ENCODE results near the gene UBE2O. TPM values are rescaled to one million over a fixed set of nuclear protein-coding genes. Genes with fewer than 3 reads are reported as not detected.

The UBE2O gene
- total RNA-seq, 1 donor from 2014 or later: 12.6 TPM

DNA sequence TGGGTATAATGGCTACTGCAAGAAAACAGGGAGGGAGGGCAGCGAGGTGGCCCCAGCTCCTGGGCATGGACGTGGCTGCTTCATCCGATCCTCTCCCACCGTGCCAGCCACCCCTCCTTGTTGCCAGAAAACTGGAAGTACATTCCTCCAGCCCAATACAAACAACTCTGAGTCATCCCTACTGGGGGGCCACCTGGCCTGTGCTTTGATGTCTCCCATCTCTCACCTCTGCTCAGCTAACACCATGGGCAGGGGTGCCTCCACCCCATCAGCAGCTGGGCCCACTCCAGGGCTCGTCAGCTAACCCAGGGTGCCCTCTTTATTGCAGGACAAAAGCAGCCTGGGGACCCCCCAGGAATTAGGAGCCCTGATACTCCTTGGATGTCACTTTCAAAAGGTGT, 46.3 kb upstream of the UBE2O start:
- Histone ChIP-seq H3K27me3 (ENCODE audit: control insufficient read depth, insufficient read depth, low read length) (no peaks in the 10 kb centered on the region), H3K4me3 (ENCODE audit: low read depth, low read length) (no peak overlapping the region), H3K36me3 (ENCODE audit: control insufficient read depth, insufficient read depth, low read length) (no peaks in the 10 kb centered on the region)
- TF ChIP-seq, protein P1, sequence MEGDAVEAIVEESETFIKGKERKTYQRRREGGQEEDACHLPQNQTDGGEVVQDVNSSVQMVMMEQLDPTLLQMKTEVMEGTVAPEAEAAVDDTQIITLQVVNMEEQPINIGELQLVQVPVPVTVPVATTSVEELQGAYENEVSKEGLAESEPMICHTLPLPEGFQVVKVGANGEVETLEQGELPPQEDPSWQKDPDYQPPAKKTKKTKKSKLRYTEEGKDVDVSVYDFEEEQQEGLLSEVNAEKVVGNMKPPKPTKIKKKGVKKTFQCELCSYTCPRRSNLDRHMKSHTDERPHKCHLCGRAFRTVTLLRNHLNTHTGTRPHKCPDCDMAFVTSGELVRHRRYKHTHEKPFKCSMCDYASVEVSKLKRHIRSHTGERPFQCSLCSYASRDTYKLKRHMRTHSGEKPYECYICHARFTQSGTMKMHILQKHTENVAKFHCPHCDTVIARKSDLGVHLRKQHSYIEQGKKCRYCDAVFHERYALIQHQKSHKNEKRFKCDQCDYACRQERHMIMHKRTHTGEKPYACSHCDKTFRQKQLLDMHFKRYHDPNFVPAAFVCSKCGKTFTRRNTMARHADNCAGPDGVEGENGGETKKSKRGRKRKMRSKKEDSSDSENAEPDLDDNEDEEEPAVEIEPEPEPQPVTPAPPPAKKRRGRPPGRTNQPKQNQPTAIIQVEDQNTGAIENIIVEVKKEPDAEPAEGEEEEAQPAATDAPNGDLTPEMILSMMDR (IDR thresholded peaks at IDR 0.05; ENCODE audit: insufficient read depth, low read length, poor library complexity, severe bottlenecking): no peak
- no peak for DNase-seq (ENCODE audit: low read depth)

DNA sequence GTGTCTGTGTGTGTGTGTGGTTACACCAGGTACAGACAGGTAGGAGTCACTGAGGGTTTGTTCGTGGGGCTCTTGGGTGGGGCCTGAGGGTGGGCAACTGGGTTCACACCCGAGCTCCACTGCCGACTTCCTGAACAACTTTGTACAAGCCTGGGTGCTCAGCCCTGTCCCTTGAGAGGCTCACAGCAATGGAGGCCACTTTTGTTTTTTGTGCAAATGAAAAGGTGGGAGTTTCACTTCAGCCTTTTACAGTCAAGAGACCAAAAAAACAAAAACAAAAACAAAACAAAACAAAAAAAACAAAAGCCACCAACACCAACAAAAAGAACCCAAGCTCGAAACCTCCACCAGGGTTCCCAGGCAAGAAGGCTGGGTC, 45.9 kb upstream of the UBE2O start:
- no peaks in the 10 kb centered on the region for H3K36me3 ChIP-seq (ENCODE audit: control insufficient read depth, insufficient read depth, low read length)
- TF ChIP-seq, protein P1 (IDR thresholded peaks at IDR 0.05; ENCODE audit: insufficient read depth, low read length, poor library complexity, severe bottlenecking): no peak
- no peaks in the 10 kb centered on the region for H3K27me3 ChIP-seq (ENCODE audit: control insufficient read depth, insufficient read depth, low read length)
- no peak overlapping the region for H3K4me3 ChIP-seq (ENCODE audit: low read depth, low read length)
- DNase-seq (ENCODE audit: low read depth): no peak

DNA sequence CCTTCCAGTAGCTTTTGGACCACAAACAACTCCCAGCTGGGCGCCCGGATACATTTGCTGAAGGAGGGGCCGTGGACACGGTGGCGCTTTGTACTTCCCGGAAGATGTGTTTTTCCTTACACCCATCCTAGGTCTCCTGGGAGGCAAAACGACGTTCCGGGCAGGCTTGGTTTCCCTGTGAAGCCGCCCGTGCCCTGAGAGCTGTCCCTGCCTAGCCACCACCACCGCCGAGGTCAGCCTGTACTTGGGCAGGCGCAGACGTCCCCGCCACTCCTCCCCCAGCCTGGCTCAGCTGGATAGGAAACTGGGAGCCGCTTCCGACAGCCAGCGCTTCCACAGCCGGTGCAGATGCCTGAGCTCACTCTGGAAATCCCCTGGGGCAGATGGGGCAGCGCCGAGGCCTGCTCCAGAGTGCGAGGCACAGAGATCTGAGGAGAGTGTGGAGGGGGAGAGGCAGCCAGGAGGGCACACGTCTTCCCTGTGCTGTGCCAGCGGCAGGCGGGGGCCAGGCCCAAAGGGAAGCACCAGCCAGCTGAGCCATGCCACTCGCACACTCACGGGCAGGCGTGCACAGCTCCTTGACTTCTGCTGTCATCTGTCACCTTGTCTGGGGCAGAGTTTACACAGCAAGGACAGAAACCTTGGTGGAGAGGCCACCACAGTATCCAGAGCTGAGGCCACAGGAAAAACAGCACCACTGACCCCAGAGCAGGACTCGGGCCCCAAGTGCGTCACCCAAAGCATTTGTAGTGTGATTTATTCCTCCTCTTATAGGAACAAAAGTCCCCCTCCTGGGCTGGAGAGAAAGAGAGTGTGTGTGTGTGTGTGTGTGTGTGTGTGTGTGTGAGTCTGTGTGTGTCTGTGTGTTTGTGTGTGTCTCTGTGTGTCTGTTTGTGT, 45.3 kb upstream of the UBE2O start:
- peak; percentile 77 for DNase-seq (ENCODE audit: low read depth)
- Histone ChIP-seq H3K4me3 (ENCODE audit: low read depth, low read length) (no peak overlapping the region), H3K36me3 (ENCODE audit: control insufficient read depth, insufficient read depth, low read length) (peaks cover 1% of the 10 kb centered on the region), H3K27me3 (ENCODE audit: control insufficient read depth, insufficient read depth, low read length) (no peaks in the 10 kb centered on the region)
- TF ChIP-seq, protein P1 (IDR thresholded peaks at IDR 0.05; ENCODE audit: insufficient read depth, low read length, poor library complexity, severe bottlenecking): no peak

DNA sequence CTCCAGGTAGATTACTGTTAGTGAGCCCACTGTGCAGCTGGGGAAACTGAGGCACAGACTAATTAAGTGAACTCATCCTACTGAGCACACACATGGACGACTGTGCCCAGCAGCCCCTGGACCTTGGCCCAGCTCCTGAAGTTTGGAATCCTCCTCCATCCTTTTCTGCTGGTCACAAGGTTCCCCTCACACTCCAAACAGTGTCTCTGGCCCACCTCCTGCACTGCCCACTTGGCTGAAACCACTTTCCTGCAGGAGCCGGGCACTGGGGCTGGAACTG, 44.7 kb upstream of the UBE2O start:
- no peak overlapping the region for H3K4me3 ChIP-seq (ENCODE audit: low read depth, low read length)
- TF ChIP-seq, protein P1 (IDR thresholded peaks at IDR 0.05; ENCODE audit: insufficient read depth, low read length, poor library complexity, severe bottlenecking): no peak
- peaks cover 1% of the 10 kb centered on the region for H3K36me3 ChIP-seq (ENCODE audit: control insufficient read depth, insufficient read depth, low read length)
- no peak for DNase-seq (ENCODE audit: low read depth)
- no peaks in the 10 kb centered on the region for H3K27me3 ChIP-seq (ENCODE audit: control insufficient read depth, insufficient read depth, low read length)

DNA sequence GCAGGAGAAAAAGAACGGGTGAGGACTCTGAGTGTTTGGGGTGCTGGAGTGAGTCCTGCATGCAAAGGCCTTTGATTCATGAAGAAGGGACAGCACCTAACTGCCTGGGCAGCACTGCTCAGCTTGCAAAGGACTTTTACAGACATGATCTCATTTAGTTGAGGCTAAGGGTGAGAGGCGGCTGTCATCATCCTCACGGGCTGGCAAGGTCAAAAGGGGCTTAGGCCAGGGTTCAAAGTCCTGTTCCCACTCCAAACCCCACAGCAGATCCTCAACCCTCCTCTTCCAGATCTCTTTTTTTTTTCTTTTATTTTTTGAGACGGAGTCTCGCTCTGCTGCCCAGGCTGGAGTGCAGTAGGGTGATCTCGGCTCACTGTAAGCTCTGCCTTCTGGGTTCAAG, 43.5 kb upstream of the UBE2O start:
- Histone ChIP-seq H3K36me3 (ENCODE audit: control insufficient read depth, insufficient read depth, low read length) (peaks cover 1% of the 10 kb centered on the region), H3K27me3 (ENCODE audit: control insufficient read depth, insufficient read depth, low read length) (no peaks in the 10 kb centered on the region), H3K4me3 (ENCODE audit: low read depth, low read length) (no peak overlapping the region)
- TF ChIP-seq, protein P1 (IDR thresholded peaks at IDR 0.05; ENCODE audit: insufficient read depth, low read length, poor library complexity, severe bottlenecking): no peak
- no peak for DNase-seq (ENCODE audit: low read depth)
